HG03280 (cell line): ENCODE data around the gene PCBD1.
"Not testable (repeated sequence)": the region's sequence is repeated elsewhere in the genome, so short reads cannot be mapped to it uniquely, and the experiment has no call there.

Experiments
- ATAC-seq: cut with Tn5 transposase; IDR thresholded peaks from one replicate; pipeline ENCODE4 v1.9.1; 2021; ENCODE audit warnings: mild to moderate bottlenecking, moderate library complexity; ENCODE audit not compliant: unreplicated experiment

Gene PCBD1

DNA sequence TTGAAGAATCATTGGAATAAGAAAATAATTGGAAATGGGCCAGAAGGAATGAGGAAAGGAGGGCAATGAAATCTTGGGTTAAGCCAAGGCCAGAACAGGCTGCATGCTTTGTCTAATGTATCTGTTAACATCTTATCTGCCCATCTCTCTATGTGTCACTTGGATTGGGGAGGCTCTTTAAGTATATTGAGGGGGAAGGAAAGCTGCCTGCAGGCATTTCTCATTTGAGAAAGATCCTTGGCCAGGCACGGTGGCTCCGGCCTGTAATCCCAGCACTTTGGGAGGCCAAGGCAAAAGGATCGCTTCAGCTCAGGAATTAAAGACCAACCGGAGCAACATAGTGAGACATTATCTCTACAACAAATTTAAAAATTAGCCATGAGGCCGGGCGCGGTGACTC is 14.3 kb downstream of the PCBD1 start:
- ATAC-seq: no peak

DNA sequence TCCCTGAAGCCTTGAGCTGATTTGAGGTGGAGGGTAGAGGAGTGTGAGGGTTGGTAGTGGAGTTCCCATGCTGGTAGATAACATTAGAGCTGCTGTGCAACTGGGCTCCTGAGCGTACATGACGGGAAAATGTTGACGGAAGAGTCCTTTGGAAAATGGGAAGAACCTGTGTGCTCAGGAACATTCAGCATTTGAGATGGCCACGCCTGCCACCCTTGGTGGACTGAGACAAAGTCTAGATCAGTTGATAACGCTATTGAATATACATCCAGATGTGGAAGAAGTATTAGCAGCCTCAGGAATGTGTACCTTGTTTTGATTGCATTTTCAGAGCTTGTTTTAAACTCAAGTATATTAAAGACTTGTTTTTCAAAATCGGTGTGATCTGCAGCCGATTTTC is 16.1 kb downstream of the PCBD1 start:
- ATAC-seq: no peak

DNA sequence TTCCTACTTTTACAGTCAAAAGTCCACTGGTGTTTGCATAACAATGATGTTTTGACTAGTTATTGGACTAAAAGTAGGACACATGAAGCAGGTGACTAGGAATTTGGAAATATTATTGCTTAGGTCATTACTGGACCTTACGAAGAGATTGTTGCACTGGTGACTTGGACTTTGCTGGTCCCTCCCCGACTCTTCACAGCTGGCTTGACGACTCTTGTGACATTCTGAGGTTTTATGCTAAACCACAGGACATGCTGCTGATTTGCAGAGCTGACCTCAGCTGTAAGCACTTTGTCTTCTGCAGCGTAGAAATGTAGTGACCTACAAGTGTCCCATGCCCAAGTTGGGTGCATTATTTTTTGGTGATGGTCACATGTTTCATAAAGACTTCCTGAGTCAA is 21.9 kb downstream of the PCBD1 start:
- no peak for ATAC-seq

DNA sequence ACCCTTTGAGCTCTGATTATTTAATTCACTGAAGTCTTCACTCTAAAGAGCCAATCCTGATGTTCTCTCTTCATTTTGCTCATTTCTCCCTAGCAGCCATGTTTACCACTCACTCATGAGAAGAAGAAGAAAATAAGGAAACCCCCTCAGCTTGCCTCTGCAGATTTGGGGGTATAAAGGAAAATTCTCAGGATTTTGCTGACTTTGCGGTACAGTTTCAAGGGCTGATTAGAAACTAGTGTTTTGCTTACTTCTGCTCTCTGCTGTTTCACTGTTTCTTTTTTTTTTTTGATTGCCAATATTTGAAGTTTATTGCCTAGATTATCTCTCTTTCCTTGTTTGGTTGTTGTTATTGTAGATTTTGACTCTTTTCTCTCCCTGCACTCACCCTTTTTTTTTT is 23.4 kb downstream of the PCBD1 start:
- no peak for ATAC-seq

DNA sequence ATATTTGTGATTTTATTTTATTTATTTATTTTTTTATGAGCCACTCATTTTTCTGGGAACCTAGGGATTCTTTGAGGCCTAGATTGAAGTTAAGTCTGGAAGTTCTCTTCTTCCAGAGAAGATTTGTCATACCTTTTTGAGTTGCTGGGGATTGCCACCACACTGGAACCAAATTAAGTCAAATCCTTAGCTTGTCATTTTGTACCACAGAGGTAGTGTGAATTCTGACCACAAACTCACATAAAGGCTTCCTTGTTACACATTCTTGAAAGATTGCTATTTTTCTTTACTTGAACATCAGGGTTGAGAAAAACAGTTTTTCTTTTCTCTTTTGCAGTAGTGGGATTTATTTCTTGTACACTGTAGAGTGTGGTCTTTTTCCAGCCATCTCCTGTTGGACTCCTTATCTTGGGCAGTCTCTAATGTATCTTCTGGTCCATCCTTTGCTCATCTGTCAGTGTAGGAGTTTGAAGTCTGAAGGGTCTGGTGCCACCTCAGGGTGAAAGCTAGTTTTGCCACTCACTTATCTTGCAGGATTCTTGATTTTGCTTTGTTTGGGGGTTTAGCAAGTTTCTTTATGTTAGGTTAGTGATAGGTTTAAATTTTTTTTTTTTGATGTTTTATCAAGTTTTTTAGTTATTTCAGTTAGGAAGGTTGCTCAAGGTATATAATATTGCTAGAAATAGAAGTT is 24.8 kb downstream of the PCBD1 start:
- no peak for ATAC-seq

DNA sequence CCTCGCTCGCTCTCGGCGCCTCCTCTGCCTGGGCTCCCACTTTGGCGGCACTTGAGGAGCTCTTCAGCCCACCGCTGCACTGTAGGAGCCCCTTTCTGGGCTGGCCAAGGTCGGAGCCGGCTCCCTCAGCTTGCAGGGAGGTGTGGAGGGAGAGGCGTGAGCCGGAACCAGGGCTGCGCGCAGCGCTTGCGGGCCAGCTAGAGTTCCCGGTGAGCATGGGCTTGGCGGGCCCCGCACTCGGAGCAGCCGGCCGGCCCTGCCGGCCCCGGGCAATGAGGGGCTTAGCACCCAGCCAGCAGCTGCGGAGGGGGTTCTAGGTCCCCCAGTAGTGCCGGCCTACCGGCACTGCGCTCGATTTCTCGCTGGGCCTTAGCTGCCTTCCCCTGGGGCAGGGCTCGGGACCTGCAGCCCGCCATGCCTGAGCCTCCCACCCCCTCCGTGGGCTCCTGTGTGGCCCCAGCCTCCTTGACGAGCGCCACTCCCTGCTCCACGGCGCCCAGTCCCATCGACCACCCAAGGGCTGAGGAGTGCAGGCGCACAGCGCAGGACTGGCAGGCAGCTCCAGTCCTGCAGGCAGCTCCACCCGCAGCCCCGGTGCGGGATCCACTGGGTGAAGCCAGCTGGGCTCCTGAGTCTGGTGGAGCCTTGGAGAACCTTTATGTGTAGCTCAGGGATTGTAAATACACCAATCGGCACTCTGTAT is 26.7 kb downstream of the PCBD1 start:
- not testable (repeated sequence) for ATAC-seq

DNA sequence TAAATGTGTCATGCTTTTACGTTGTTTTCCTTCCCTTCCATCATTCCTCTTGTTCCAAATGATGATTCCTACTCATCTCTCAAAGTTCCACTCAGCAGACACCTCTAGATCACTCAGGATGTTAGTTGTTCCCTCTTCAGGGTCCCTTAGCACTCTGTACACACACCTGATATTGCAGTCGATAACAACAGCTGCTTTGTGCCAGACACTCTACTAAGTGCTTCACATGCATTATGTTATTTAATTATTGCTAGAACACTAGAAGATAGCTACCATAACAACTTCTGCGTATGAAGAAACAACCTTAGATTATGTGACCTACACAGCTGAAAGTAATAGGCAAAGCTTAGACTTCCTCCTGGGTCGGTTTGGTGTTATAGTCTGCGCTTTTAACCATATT is 29.6 kb downstream of the PCBD1 start:
- ATAC-seq: no peak

DNA sequence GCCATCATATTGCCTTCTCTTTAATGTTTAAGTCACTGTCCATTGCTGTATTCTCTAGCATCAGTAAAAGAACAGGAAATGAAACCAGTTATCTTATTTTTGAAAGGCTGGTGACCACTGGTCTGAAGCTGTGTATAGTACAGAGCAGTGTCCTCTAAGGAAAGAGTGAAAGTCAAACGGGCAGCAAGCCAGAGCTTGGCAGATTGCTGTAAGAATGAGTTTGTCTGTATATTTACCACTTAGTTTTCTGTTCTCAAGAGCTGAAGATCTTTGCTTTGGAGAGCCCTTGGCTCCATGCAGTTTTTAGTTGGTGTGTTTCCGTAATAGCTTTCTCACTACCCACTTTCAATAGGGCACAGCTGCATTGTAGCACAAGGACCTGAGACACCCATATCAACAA is 31.9 kb downstream of the PCBD1 start:
- no peak for ATAC-seq

DNA sequence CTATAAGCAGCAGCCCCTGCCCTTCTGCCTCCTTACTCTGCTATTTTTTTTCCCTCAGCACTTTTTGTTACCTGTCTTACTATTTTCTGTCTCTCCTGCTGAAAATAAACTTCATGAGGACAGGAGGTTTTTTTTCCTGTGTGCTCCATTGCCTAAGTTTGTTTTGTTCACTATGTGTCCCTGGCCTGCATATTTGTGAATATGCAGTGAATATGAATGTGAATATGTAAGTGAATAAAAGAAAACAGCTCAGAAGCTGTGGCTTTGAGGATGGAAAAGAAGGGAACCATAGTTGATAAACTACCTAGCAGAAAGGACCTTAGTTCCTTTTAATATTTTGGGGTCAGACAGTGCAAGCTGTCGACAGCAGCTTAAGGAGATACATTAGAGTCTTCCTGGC is 34.9 kb downstream of the PCBD1 start:
- no peak for ATAC-seq

DNA sequence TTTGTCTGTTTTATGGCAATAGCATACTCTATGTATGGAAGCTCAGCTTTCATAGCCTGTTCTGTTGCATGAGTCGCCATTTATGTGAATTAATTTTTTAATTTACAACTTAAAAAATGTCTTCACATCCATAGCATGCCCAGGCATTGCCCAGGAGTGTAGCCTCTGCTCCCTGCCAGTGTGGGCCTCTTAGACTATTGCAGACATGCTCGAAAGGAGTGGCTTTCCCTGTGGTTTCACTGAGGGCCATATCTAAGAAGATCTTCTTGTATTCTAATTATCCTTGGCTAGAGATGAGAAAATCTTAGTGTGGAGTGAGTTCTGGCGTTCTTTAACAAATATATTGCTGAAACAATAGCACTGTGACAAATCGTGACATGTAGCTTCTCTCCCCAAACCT is 35.3 kb downstream of the PCBD1 start:
- no peak for ATAC-seq

DNA sequence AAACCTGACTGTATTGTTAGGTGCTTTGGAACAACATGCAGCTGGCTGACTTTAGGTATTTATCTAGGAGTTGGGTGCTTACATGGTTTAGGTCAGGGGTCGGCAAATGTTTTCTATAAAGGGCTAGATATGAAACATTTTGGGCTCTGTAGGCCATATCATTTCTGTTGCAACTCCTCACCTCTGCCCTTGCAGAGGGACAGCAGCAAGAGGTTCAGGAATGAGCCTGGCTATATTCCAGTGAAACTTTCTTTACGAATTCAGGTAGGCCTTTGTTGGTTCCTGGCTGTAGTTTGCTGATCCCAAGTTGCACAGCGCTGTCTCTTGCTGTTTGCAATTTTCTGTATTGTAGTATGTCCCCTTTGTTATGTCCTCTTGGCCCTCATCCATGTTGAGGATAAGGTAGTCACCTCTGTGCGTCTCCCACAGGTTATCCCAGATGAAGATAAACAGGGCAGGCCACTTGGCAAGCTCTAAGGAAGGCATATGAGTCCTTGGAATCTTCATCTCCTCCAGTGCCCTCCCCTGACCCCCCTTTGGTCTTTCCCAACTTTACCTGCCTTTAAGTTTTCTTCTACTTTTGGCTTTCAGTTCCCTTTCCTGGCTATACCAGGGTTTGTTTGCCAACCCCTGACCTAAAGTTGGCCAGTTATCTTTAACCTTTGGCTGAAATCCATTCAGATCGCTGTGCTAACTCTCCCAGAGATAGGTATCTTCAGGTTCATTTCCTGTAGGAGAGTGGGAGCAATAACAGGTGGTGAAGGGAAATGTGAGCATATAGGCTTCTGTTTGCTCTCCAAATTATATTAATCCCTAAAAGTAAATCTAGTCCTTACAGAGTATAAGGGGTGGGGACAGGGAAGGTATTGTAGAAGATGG is 36.5 kb downstream of the PCBD1 start:
- ATAC-seq: no peak

DNA sequence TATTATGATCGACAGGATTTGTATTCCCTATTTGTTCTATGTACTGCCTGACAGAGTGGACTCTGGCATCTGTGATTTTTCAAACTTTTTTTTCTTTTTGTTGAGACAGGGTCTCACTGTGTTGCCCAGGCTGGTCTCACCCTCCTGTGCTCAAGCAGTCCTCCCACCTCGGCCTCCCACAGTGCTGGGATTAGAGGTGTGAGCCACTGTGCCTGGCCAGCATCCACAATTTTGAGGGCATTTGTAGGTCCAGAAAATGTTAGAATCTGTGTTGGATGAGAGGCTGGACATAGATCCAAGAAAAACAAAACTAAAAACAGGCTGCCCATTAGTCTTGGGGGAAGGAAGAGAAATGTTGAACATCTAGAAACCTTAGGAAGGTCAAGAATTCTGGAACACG is 38.3 kb downstream of the PCBD1 start:
- ATAC-seq: no peak

DNA sequence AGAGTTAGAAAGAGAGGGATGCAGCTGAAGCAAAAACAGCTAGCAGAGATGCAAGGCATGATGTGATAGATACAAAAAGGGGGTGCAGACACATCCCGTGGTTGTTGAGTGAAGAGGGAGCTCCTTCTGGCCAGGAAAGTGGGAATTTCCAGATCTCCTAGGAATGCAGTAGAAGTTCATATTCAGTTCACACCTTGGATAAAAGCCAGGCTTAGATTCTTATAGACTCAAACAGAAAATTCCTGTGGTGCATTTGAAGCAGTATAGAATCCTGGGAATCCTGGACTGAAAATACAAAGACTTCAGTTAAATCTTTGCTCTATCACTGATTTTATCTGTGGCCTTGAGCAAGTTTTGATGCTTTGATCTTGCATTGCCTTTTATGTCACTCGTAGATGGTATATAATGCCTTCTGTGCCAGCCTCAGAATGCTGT is 38.8 kb downstream of the PCBD1 start:
- no peak for ATAC-seq

DNA sequence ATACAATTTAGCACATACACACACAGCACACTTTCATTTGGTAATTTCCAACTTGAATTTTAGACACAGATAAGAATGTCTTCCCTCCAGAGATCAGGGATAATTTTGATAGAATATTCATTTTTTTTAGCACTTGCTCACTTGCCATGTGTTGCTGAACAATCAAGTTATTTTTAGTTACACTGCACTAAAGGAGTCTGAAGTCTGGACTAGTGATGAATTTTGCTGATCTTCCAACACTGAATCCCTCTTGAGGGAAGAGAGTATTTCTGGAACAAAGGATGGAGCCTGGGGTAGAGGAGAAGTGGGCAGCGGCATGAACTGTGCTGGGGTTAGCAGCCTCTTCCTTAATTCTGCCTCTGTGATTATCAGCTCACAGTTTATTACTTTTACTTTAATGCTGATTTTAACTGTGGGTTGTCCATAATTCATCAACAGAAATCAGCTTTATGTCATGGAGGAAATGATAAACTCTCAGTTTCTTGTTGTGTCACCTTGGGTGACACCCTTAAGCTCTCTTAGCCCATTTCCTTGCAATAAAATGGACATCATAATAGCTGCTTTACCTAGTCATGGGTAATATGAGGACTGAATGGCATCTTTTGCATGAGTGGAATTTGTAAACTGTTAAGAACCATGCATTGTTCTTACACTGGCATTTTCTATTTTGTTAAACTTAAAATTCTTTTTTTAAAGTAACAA is 40.6 kb downstream of the PCBD1 start:
- ATAC-seq: no peak

DNA sequence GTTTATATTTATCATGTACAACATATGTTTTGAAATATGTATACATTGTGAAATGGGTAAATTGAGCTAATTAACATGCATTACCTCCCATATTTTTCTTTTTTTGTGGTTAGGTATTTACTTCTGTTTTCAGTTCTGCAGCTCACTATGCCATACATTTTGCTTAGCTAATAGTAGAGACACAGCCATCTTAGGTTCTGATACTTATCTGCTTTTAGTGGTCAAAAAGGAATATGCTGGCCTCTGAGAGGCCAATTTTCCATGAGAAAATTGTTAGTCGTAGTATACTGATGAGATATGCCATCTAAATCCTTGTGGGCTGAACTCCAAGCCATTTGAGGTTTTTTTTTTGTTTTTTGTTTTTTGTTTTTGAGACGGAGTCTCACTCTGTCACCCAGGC is 41.6 kb downstream of the PCBD1 start:
- ATAC-seq: no peak

DNA sequence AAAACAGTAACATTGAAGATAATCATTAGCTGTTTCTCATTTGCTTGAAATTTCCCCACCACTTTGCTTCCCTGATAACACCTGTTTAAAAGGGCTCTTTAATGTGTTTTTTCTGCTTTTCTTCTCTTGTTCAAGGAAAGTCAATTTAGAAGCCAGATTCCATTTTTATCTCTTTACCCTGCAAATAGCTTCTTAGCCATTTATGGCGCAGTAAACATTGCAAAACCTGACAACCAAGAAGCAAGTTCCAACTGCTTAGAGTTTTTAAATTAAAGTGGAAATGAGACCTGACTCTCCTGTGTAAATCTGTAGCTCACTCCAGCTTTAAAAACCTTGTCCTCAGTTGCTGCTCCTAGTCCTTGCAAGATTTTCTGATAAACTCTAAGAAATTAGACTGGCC is 42.5 kb downstream of the PCBD1 start:
- ATAC-seq: no peak

DNA sequence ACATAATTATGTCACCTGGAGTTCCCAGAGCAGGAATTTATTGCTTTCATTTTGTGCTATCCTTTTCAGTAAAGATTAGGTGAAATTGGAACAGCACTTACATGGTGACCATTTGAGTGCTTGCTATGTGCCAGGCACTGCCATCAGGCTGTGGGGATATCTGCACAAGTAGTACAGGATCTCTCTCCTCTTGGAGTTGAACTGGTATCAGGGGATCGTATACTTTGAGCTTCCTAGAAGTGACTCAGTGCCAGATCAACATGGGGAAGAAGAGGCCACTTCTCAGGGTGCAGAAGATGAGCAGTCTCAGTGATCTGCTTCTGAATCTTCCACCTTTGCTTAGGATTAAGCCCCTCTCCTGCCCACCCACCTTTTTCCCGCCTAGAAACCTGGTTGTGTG is 43.1 kb downstream of the PCBD1 start:
- ATAC-seq: no peak

DNA sequence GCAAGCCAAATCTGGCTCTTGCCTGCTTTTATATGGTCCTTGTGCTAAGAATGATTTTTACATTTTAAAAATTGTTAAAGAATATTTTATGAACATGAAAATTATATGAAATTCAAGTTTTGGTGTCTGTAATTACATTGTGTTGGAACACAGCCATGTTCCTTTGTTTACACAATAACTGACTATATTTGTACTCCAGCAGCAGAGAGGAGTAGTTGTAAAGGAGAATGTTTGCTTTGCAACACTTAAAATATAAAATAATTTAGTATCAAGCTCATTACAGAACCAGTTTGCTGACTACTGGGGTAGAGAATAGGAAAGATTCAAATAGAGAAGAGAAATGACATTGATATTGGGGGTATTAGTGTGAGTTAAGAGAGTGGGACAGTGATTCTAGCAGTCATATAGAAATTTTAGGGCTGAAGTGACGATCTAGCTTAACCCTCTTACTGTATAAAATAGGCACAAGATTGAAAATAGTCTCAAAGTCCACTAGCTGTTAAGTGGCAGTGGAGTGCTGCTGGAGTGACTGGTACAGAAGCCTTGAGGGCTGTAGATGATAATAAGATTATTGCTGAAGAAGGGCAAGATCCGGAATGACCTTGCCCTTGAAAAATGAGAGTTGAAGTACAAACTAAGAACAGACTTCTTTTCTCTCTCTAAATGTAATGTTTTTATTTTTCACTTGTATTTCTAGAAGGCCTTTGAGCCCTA is 44.4 kb downstream of the PCBD1 start:
- ATAC-seq: no peak

DNA sequence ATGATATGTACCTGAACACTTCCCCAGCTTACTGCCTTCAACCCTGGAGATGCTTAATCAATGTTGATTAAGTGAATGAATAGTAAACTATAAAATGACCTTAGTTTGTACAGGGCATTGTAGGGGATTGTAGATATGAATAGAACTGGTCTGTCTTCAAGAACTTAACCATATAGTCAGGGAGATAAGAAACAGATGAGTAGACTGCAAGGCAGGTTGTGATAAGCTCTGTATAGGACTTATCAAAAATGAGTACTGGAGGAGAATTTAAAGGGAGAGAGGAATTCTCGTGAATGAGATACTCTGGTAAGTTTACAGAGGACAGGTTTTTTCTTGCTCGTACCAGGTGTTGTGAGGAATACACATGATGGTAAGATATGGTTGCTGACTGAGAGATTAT is 45.0 kb downstream of the PCBD1 start:
- no peak for ATAC-seq

DNA sequence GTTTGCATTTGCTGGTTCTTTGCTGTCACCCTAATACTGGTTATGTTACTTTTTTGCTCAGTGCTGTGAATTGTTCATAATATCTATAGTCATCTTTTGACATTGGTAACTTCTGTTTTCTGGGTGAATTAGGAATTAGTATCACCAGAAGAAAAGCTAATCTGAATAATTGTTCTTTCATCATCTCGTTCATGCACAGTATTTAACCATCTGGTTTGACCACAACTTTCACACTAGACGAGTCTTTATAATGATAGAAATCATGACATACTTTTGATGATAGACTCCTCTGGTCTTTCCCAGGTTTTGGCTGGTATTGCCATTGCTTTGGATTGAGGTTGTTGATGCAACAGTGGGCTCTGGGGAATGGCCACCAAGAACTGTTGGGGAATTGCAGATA is 47.5 kb downstream of the PCBD1 start:
- no peak for ATAC-seq
